Measurements from ENCODE around the gene BOD1. TPM values are rescaled to one million over a fixed set of nuclear protein-coding genes. Genes with fewer than 3 reads are reported as not detected.

BOD1 gene
- total and polyA plus RNA-seq, 2 donors (not counting 3 experiments of a cell fraction or from before 2014, with no cell fraction given) = 57.6 to 62.4 TPM

- H2AFZ ChIP-seq (ENCODE audit: low read depth, low read length) = no peak overlapping the region
- FAIRE-seq (no peak), DNase-seq (ENCODE audit: low read depth, low spot score) (no peak)
- H3K4me3 ChIP-seq (replicated peaks in 1 of 3; ENCODE audit: insufficient read depth in 1 of 3, low read depth in 1 of 3, low read length in 3 of 3) = no peak overlapping the region
- no peaks in the 10 kb centered on the region for H3K9me3 ChIP-seq (replicated peaks; ENCODE audit: control insufficient read depth, insufficient read depth, low read length)
- H3K9ac ChIP-seq (replicated peaks; ENCODE audit: extremely low read depth, insufficient read depth, low read length) = no peak overlapping the region
- ChIA-PET POLR2A (no interaction called here), CTCF (interaction anchor here (1.2 kb wide), 1 partner anchor 283 kb away, joined by 3 read pairs; no protein-coding TSS in a partner anchor)
- no peaks in the 10 kb centered on the region for H3K79me2 ChIP-seq (ENCODE audit: control insufficient read depth, insufficient read depth, low read length)
- H3K4me2 ChIP-seq (ENCODE audit: insufficient read depth, low read length) = no peak overlapping the region
- H3K4me1 ChIP-seq (ENCODE audit: control insufficient read depth, extremely low read depth, insufficient read depth, low read length) = peaks cover 2% of the 10 kb centered on the region
- dilution Hi-C loops (cut with MboI; ENCODE audit: extremely low pct_ligation_motif_present, low sequenced_read_pairs) = no loop called here
- intact Hi-C loops (cut with micrococcal nuclease) = no loop called here
- no peaks in the 10 kb centered on the region for H3K36me3 ChIP-seq (ENCODE audit: control insufficient read depth in 2 of 2, extremely low read depth in 1 of 2, insufficient read depth in 2 of 2, low read length in 2 of 2)
- TF ChIP-seq EZH2 (IDR thresholded peaks at IDR 0.05; ENCODE audit: borderline replicate concordance, low read depth, low read length, severe bottlenecking) (no peak), POLR2A (IDR thresholded peaks at IDR 0.05; ENCODE audit: low read depth, low read length) (no peak), MYC (IDR thresholded peaks at IDR 0.05; ENCODE audit: low read depth, low read length) (no peak), MAX (IDR thresholded peaks at IDR 0.05; ENCODE audit: insufficient read depth, insufficient read length) (no peak), JUN (IDR thresholded peaks at IDR 0.05; ENCODE audit: borderline replicate concordance, insufficient read depth, insufficient read length, low read depth) (no peak), FOS (IDR thresholded peaks at IDR 0.05; ENCODE audit: borderline replicate concordance, insufficient read depth, low read length) (no peak), POLR2AphosphoS5 (IDR thresholded peaks at IDR 0.05; ENCODE audit: insufficient read depth, low read depth, low read length) (no peak), GATA2 (IDR thresholded peaks at IDR 0.05; ENCODE audit: insufficient read depth, insufficient read length, low read depth, low read length) (no peak), CTCF (IDR thresholded peaks at IDR 0.05; ENCODE audit: extremely low read depth in 1 of 2, insufficient read depth in 1 of 2, low read depth in 1 of 2, low read length in 2 of 2) (no peak)
- BruUV-seq (replicated peaks) = no TSS peak
- no peak overlapping the region for H3K27ac ChIP-seq (ENCODE audit: insufficient read depth, low read depth, low read length)
- H3K27me3 ChIP-seq (ENCODE audit: control insufficient read depth in 2 of 2, insufficient read depth in 2 of 2, low read length in 2 of 2) = peaks cover 0 to 4% of the 10 kb centered on the region in 2 experiments
- no peaks in the 10 kb centered on the region for H4K20me1 ChIP-seq (replicated peaks; ENCODE audit: control insufficient read depth, extremely low read depth, insufficient read depth, low read length)
- H3K9me1 ChIP-seq (replicated peaks; ENCODE audit: control insufficient read depth, extremely low read depth, insufficient read depth, low read length) = no peaks in the 10 kb centered on the region
Measured at GRCh38 chr5:173577166-173577565, 39.3 kb downstream of the BOD1 start.

All from endothelial cell of umbilical vein (primary cell).